NT2/D1 (cell line): ENCODE data around the gene CACNG1.

Experiments
- YY1 ChIP-seq: IDR thresholded peaks from 2 replicates; pipeline ENCODE4 v1.6.1; 2011; ENCODE audit not compliant: insufficient read length, insufficient read depth
- ZNF274 ChIP-seq: IDR thresholded peaks from 2 replicates; pipeline ENCODE4 v1.6.1; 2011; ENCODE audit warnings: mild to moderate bottlenecking, low read depth, low read length

GRCh38 chr17:67032985-67033384 lies 11.4 kb upstream of the CACNG1 start:
- TF ChIP-seq YY1 (no peak), ZNF274 (no peak)
